NCI-H510A treated with DMSO at 0.1 percent for 48 hours (cell line): ENCODE measurements around the gene CDIPT.
"Not testable (repeated sequence)": the region's sequence is repeated elsewhere in the genome, so short reads cannot be mapped to it uniquely, and the experiment has no call there.

Experiments
- DNase-seq: peaks from one replicate; lab custom pipeline; 2025; lab: John Stamatoyannopoulos, UW

The CDIPT gene

GRCh38 chr16:29896841-29897240, 33.8 kb upstream of the CDIPT start:
- no peak for DNase-seq

GRCh38 chr16:29894352-29894751, 31.3 kb upstream of the CDIPT start:
- DNase-seq = no peak

- no peak for DNase-seq
Observed at GRCh38 chr16:29893553-29893952, 30.5 kb upstream of the CDIPT start.

GRCh38 chr16:29892458-29892813, 29.4 kb upstream of the CDIPT start:
- DNase-seq = no peak

- DNase-seq = no peak
Observed at GRCh38 chr16:29891525-29892457, 28.8 kb upstream of the CDIPT start.

- not testable (repeated sequence) for DNase-seq
Observed at GRCh38 chr16:29889372-29889771, 26.3 kb upstream of the CDIPT start.

- DNase-seq = no peak
Observed at GRCh38 chr16:29883987-29884386, 21.0 kb upstream of the CDIPT start.

GRCh38 chr16:29881050-29881449, 18.0 kb upstream of the CDIPT start:
- no peak for DNase-seq

GRCh38 chr16:29878172-29878571, 15.1 kb upstream of the CDIPT start:
- no peak for DNase-seq

- DNase-seq = no peak
Observed at GRCh38 chr16:29877266-29877961, 14.4 kb upstream of the CDIPT start.

GRCh38 chr16:29876594-29877249, 13.7 kb upstream of the CDIPT start:
- no peak for DNase-seq

- no peak for DNase-seq
Observed at GRCh38 chr16:29876217-29876593, 13.2 kb upstream of the CDIPT start.

GRCh38 chr16:29875206-29875605, 12.2 kb upstream of the CDIPT start:
- no peak for DNase-seq

GRCh38 chr16:29873319-29873718, 10.3 kb upstream of the CDIPT start:
- DNase-seq = no peak

- DNase-seq = no peak
Observed at GRCh38 chr16:29871822-29872546, 9.0 kb upstream of the CDIPT start.

- not testable (repeated sequence) for DNase-seq
Observed at GRCh38 chr16:29869067-29869466, 6.0 kb upstream of the CDIPT start.

- no peak for DNase-seq
Observed at GRCh38 chr16:29868396-29869009, 5.5 kb upstream of the CDIPT start.

GRCh38 chr16:29864205-29864604, 1.2 kb upstream of the CDIPT start:
- DNase-seq = no peak

- DNase-seq = no peak
Observed at GRCh38 chr16:29863669-29863984, 601 bp upstream of the CDIPT start.

- no peak for DNase-seq
Observed at GRCh38 chr16:29862383-29862883, 593 bp downstream of the CDIPT start.

- no peak for DNase-seq
Observed at GRCh38 chr16:29860218-29860617, 2.8 kb downstream of the CDIPT start.

GRCh38 chr16:29858974-29859373, 4.1 kb downstream of the CDIPT start:
- DNase-seq = no peak
